ENCODE measurements around the gene CIZ1. TPM values are rescaled to one million over a fixed set of nuclear protein-coding genes. Genes with fewer than 3 reads are reported as not detected.

The CIZ1 gene
- total RNA-seq, 1 donor from 2014 or later: 74.9 TPM

GRCh38 chr9:128169925-128170324 is 21.4 kb downstream of the CIZ1 start:
- no peaks in the 10 kb centered on the region for H3K9me3 ChIP-seq (replicated peaks)
- H3K36me3 ChIP-seq: peaks cover 77% of the 10 kb centered on the region
- no peaks in the 10 kb centered on the region for H3K4me1 ChIP-seq
- TF ChIP-seq CTCF (IDR thresholded peaks at IDR 0.05; ENCODE audit: borderline replicate concordance): no peak
- no peak for DNase-seq
- no peaks in the 10 kb centered on the region for H3K27me3 ChIP-seq (ENCODE audit: low read depth)
- H3K27ac ChIP-seq (replicated peaks): no peak overlapping the region
- no peak overlapping the region for H3K4me3 ChIP-seq
- intact Hi-C loops (cut with micrococcal nuclease): no loop called here

- no peak for DNase-seq
- Histone ChIP-seq H3K9me3 (replicated peaks) (no peaks in the 10 kb centered on the region), H3K36me3 (peaks cover 77% of the 10 kb centered on the region), H3K4me3 (no peak overlapping the region), H3K27ac (replicated peaks) (no peak overlapping the region), H3K27me3 (ENCODE audit: low read depth) (no peaks in the 10 kb centered on the region), H3K4me1 (no peaks in the 10 kb centered on the region)
- intact Hi-C loops (cut with micrococcal nuclease): no loop called here
- no peak for TF ChIP-seq CTCF (IDR thresholded peaks at IDR 0.05; ENCODE audit: borderline replicate concordance)
These were observed 21.9 kb downstream of the CIZ1 start for GRCh38 chr9:128169492-128169891.

- DNase-seq: no peak
- H3K27me3 ChIP-seq (ENCODE audit: low read depth): no peaks in the 10 kb centered on the region
- no peak overlapping the region for H3K4me3 ChIP-seq
- no peak for TF ChIP-seq CTCF (IDR thresholded peaks at IDR 0.05; ENCODE audit: borderline replicate concordance)
- no peaks in the 10 kb centered on the region for H3K9me3 ChIP-seq (replicated peaks)
- H3K4me1 ChIP-seq: no peaks in the 10 kb centered on the region
- intact Hi-C loops (cut with micrococcal nuclease): no loop called here
- H3K27ac ChIP-seq (replicated peaks): no peak overlapping the region
- peaks cover 77% of the 10 kb centered on the region for H3K36me3 ChIP-seq
These were observed 22.6 kb downstream of the CIZ1 start for GRCh38 chr9:128168731-128169308.

GRCh38 chr9:128167209-128167608 is 24.2 kb downstream of the CIZ1 start:
- no peaks in the 10 kb centered on the region for H3K27me3 ChIP-seq (ENCODE audit: low read depth)
- no peak overlapping the region for H3K4me3 ChIP-seq
- no peak for TF ChIP-seq CTCF (IDR thresholded peaks at IDR 0.05; ENCODE audit: borderline replicate concordance)
- no peaks in the 10 kb centered on the region for H3K9me3 ChIP-seq (replicated peaks)
- peaks cover under 1% of the 10 kb centered on the region for H3K4me1 ChIP-seq
- H3K27ac ChIP-seq (replicated peaks): no peak overlapping the region
- intact Hi-C loops (cut with micrococcal nuclease): no loop called here
- peaks cover 85% of the 10 kb centered on the region for H3K36me3 ChIP-seq
- no peak for DNase-seq

- peaks cover 85% of the 10 kb centered on the region for H3K36me3 ChIP-seq
- no peak overlapping the region for H3K4me3 ChIP-seq
- no peaks in the 10 kb centered on the region for H3K27me3 ChIP-seq (ENCODE audit: low read depth)
- H3K9me3 ChIP-seq (replicated peaks): no peaks in the 10 kb centered on the region
- peaks cover 11% of the 10 kb centered on the region for H3K4me1 ChIP-seq
- no peak for DNase-seq
- intact Hi-C loops (cut with micrococcal nuclease): no loop called here
- H3K27ac ChIP-seq (replicated peaks): no peak overlapping the region
- no peak for TF ChIP-seq CTCF (IDR thresholded peaks at IDR 0.05; ENCODE audit: borderline replicate concordance)
These were observed 25.2 kb downstream of the CIZ1 start for GRCh38 chr9:128166169-128166568.
